Activated naive CD4-positive, alpha-beta T cell treated with anti-CD3 and anti-CD28 coated beads, Interleukin-2, amount 50 U/mL, for 72 hours (primary cell): Measurements from ENCODE around the gene MYO7B. TPM values are rescaled to one million over a fixed set of nuclear protein-coding genes. Genes with fewer than 3 reads are reported as not detected.
"Not testable (repeated sequence)": the region's sequence is repeated elsewhere in the genome, so short reads cannot be mapped to it uniquely, and the experiment has no call there.

Source experiments
- ATAC-seq, 2 donors: fragments of 150-1000 bp; cut with Tn5 transposase; 2 replicates each; pipeline ENCODE4 v1.10.0; 2021; ENCODE audit warnings: mild to moderate bottlenecking in 2 of 2, moderate library complexity in 2 of 2
- DNase-seq, 2 donors: peaks; one replicate each; pipeline ENCODE4 v3.0.0; 2021 to 2022; ENCODE audit warnings: low spot score in 2 of 2
- H3K27ac Mint-ChIP-seq, 2 donors: one replicate each; pipeline ENCODE4 v1.8.0; 2022; ENCODE audit warnings: mild to moderate bottlenecking in 2 of 2, mixed read lengths in 2 of 2
- H3K36me3 Mint-ChIP-seq, 2 donors: one replicate each; pipeline ENCODE4 v1.8.0; 2022; ENCODE audit warnings: mixed read lengths in 2 of 2
- H3K9me3 Mint-ChIP-seq, 2 donors: one replicate each; pipeline ENCODE4 v1.8.0; 2022; ENCODE audit warnings: mixed read lengths in 2 of 2
- total RNA-seq, 2 donors: library from RNA; stranded (reverse); gene quantifications; one replicate each; pipeline ENCODE4 v1.2.3, GENCODE V29; 2022

MYO7B gene
- total RNA-seq, 2 donors from 2014 or later, result 0.64 to 1.9 TPM

DNA sequence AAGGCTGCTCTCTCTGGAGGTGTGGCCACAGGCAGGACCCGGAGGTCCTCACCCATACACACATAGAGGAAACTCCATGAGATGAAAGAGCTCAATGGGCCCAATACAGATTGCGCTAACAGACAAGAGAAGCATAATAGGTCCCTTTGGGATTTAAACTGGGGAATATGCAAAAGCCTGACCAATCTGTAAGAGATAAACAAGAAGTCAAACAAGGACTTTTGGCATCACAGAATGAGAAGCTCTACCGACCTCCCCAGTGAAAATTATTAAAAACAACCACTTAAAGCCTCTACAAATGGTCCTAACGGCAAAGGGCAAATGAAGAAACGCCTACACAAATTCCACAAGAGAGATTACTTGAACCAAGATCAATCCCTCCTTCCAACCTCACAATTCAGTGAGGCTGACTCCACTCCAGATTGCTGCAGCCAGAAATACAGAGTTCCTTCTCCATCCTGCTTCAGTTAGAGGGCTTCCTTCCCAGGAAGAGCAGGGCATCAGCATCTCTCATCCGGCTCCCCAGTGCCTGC is 20.0 kb upstream of the MYO7B start:
- ATAC-seq, result no peak
- no peak for DNase-seq
- H3K27ac Mint-ChIP-seq, result peak overlapping the region in 1 of 2 donors; percentile 58
- peaks cover 8 to 23% of the 10 kb centered on the region in 2 donors for H3K36me3 Mint-ChIP-seq
- H3K9me3 Mint-ChIP-seq, result no peaks in the 10 kb centered on the region

DNA sequence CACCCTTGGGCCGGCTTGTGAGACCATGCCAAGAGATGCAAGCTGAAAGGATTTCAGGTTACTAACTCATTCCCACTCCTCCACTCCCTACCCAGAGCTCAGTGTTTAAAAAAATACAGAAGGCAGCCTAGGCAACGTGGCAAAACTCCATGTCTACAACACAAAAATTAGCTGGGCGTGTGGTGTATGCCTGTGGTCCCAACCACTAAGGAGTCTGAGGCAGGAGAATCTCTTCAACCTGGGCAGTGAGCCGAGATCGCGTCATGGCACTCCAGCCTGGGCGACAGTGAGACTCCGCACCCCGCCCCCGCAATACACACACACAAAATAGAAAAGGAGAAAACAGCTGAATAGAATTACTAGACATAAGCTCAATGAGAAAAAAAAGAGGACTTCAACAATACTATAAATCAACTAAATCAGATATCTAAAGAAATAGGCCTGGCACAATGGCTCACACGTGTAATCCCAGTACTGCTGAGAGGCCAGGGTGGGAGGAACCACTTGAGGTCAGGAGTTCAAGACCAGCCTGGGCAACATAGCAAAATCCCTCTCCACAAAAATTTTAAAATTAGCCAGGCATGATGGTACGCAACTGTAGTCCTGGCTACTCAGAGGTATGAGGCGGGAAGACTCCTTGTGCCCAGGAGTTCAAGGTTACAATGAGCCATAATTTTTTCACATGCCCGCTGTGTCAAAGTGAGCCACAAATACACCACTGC is 19.3 kb upstream of the MYO7B start:
- Mint-ChIP-seq H3K27ac (no peak overlapping the region), H3K36me3 (peaks cover 8 to 18% of the 10 kb centered on the region in 2 donors), H3K9me3 (no peaks in the 10 kb centered on the region)
- DNase-seq (no peak), ATAC-seq (no peak)

GRCh38 chr2:127517465-127517864 is 18.0 kb upstream of the MYO7B start:
- Mint-ChIP-seq H3K9me3 (no peaks in the 10 kb centered on the region), H3K27ac (peak overlapping the region in 1 of 2 donors; percentile 20), H3K36me3 (peaks cover 12 to 24% of the 10 kb centered on the region in 2 donors)
- no peak for DNase-seq
- ATAC-seq, result no peak

GRCh38 chr2:127520424-127520823 is 15.1 kb upstream of the MYO7B start:
- no peaks in the 10 kb centered on the region for H3K9me3 Mint-ChIP-seq
- DNase-seq, result no peak
- no peak for ATAC-seq
- H3K36me3 Mint-ChIP-seq, result peaks cover 13 to 19% of the 10 kb centered on the region in 2 donors
- no peak overlapping the region for H3K27ac Mint-ChIP-seq

- Mint-ChIP-seq H3K27ac (peak overlapping the region in 1 of 2 donors; percentile 29), H3K9me3 (no peaks in the 10 kb centered on the region), H3K36me3 (peaks cover 12 to 24% of the 10 kb centered on the region in 2 donors)
- ATAC-seq (no peak), DNase-seq (no peak)
These were observed 12.1 kb upstream of the MYO7B start for GRCh38 chr2:127523269-127523939.

- Mint-ChIP-seq H3K36me3 (peaks cover 12 to 24% of the 10 kb centered on the region in 2 donors), H3K27ac (peak overlapping the region in 1 of 2 donors; percentile 36)
- DNase-seq, H3K9me3 Mint-ChIP-seq, ATAC-seq: not testable (repeated sequence)
These were observed 11.2 kb upstream of the MYO7B start for GRCh38 chr2:127524198-127524834.

GRCh38 chr2:127525691-127526131 is 9.8 kb upstream of the MYO7B start:
- Mint-ChIP-seq H3K36me3 (peaks cover 12 to 24% of the 10 kb centered on the region in 2 donors), H3K9me3 (no peaks in the 10 kb centered on the region), H3K27ac (peak overlapping the region; percentile 99)
- DNase-seq (peak in 1 of 2 donors; percentile 9), ATAC-seq (no peak)

- DNase-seq (peak; percentile 89 to 94), ATAC-seq (peak; percentile 89 to 94)
- no peaks in the 10 kb centered on the region for H3K9me3 Mint-ChIP-seq
- peak within 1 kb of the TSS; percentile 99 for H3K27ac Mint-ChIP-seq
- H3K36me3 Mint-ChIP-seq, result peaks cover 12 to 24% of the 10 kb centered on the region in 2 donors
These were observed 9.1 kb upstream of the MYO7B start, which contains the start of gene IWS1 for GRCh38 chr2:127526132-127527000. Gene IWS1, minus strand, starts transcription at chr2:127526489. Its CDS starts 281 bp downstream, at chr2:127526208.

GRCh38 chr2:127527001-127527804 is 8.3 kb upstream of the MYO7B start:
- ATAC-seq, result peak; percentile 20 to 30
- H3K9me3 Mint-ChIP-seq, result no peaks in the 10 kb centered on the region

GRCh38 chr2:127528487-127528886 is 7.0 kb upstream of the MYO7B start:
- Mint-ChIP-seq H3K36me3 (peaks cover 4 to 19% of the 10 kb centered on the region in 2 donors), H3K27ac (peak overlapping the region in 1 of 2 donors; percentile 99), H3K9me3 (no peaks in the 10 kb centered on the region)
- ATAC-seq (no peak), DNase-seq (no peak)

More at GRCh38 chr2:127527001-127527804, 8.3 kb upstream of the MYO7B start:
- peaks cover 8 to 23% of the 10 kb centered on the region in 2 donors for H3K36me3 Mint-ChIP-seq
- peak overlapping the region; percentile 99 for H3K27ac Mint-ChIP-seq
- no peak for DNase-seq

DNA sequence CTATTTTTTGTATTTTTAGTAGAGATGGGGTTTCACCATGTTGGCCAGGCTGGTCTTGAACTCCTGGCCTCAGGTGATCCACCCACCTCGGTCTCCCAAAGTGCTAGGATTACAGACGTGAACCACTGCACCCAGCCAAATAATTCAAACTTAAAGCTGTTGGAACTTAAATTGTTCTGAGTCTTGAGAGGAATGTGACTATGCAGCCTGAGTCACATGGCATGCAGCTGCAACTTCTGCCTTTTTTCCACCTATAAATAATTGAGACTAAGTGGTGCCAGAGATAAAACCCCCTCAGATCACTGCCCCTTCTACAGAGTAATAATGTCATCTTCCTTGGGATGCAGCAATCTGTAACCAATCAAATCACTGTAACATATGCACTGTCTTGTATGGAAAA is 6.1 kb upstream of the MYO7B start:
- H3K27ac Mint-ChIP-seq, DNase-seq, ATAC-seq, H3K9me3 Mint-ChIP-seq: not testable (repeated sequence)
- peaks cover 0 to 14% of the 10 kb centered on the region in 2 donors for H3K36me3 Mint-ChIP-seq

GRCh38 chr2:127530245-127531140 is 5.0 kb upstream of the MYO7B start:
- Mint-ChIP-seq H3K27ac (no peak overlapping the region), H3K36me3 (peaks cover 0 to 11% of the 10 kb centered on the region in 2 donors), H3K9me3 (no peaks in the 10 kb centered on the region)
- ATAC-seq, result no peak
- DNase-seq, result no peak

DNA sequence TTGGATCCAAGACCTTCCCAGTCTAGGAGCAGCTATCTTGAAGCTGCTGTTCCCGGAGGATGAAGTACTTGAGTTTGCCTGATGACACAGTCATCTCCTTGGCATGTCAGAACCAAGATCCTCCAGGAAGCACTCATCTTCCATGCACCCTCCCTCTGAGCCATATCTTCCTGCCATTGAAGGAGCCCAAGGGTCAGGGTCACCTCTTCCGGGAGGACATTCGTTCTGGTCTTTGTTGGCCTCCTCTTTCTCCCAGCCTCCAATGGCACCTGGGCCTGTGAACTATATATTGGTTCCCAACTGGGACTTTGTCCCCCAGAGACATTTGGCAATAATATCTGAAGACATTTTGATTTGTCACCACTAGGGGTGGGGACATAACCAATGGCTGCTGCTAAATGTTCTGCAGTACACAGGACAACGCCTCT is 4.2 kb upstream of the MYO7B start:
- ATAC-seq, result no peak
- no peak for DNase-seq
- no peaks in the 10 kb centered on the region for H3K9me3 Mint-ChIP-seq
- peaks cover 0 to 8% of the 10 kb centered on the region in 2 donors for H3K36me3 Mint-ChIP-seq
- H3K27ac Mint-ChIP-seq, result no peak overlapping the region

DNA sequence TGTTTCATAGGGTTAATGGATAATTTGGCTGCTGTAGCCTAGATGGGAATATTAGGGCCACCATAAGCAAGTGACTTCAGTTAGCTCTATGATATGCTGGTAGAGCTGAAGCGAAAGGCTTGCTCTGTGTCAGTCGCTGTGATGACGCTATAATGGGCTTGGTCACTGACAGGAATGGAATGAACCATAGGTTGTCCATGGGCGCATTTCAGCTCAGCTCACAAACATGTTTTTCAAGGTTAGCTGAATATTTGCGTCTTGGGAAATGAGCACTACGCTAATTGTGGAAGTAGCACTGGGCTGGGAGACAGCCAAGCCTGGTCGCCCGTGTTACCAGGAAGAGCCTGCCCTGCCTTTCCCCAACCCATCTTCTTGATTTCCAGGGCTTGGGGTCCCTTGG is 3.2 kb upstream of the MYO7B start:
- no peak for DNase-seq
- Mint-ChIP-seq H3K36me3 (no peaks in the 10 kb centered on the region), H3K9me3 (no peaks in the 10 kb centered on the region), H3K27ac (no peak overlapping the region)
- ATAC-seq, result no peak
